GM19025 (cell line): ENCODE measurements around the gene GBP1.
"Not testable (repeated sequence)": the region's sequence is repeated elsewhere in the genome, so short reads cannot be mapped to it uniquely, and the experiment has no call there.

ENCODE experiments used
- ATAC-seq: cut with Tn5 transposase; IDR thresholded peaks from one replicate; pipeline ENCODE4 v1.9.1; 2021; ENCODE audit warnings: mild to moderate bottlenecking, low read depth, moderate library complexity; ENCODE audit not compliant: unreplicated experiment

The GBP1 gene

GRCh38 chr1:89065079-89065868 lies at the start of gene GBP1:
GBP1 (minus strand) TSS chr1:89065208; CDS start chr1:89063234, 1,974 bp downstream.
- peak; percentile 46 for ATAC-seq

GRCh38 chr1:89114662-89115061 lies 49.7 kb upstream of the GBP1 start:
- ATAC-seq, result no peak

GRCh38 chr1:89112871-89113613 lies 48.0 kb upstream of the GBP1 start:
- ATAC-seq, result no peak

- no peak for ATAC-seq
Observed at GRCh38 chr1:89104687-89105086, 39.7 kb upstream of the GBP1 start.

GRCh38 chr1:89104147-89104546 lies 39.1 kb upstream of the GBP1 start:
- ATAC-seq, result no peak

GRCh38 chr1:89102021-89102420 lies 37.0 kb upstream of the GBP1 start:
- ATAC-seq, result no peak

- no peak for ATAC-seq
Observed at GRCh38 chr1:89100412-89100811, 35.4 kb upstream of the GBP1 start.

GRCh38 chr1:89098857-89099256 lies 33.8 kb upstream of the GBP1 start:
- ATAC-seq, result no peak

GRCh38 chr1:89095737-89096136 lies 30.7 kb upstream of the GBP1 start:
- ATAC-seq, result no peak

GRCh38 chr1:89089962-89090361 lies 25.0 kb upstream of the GBP1 start:
- ATAC-seq, result no peak

GRCh38 chr1:89088572-89088971 lies 23.6 kb upstream of the GBP1 start:
- no peak for ATAC-seq

GRCh38 chr1:89087241-89087640 lies 22.2 kb upstream of the GBP1 start:
- no peak for ATAC-seq

GRCh38 chr1:89085781-89086180 lies 20.8 kb upstream of the GBP1 start:
- no peak for ATAC-seq

GRCh38 chr1:89081005-89081404 lies 16.0 kb upstream of the GBP1 start:
- ATAC-seq, result no peak

- ATAC-seq, result not testable (repeated sequence)
Observed at GRCh38 chr1:89080068-89080467, 15.1 kb upstream of the GBP1 start.

- not testable (repeated sequence) for ATAC-seq
Observed at GRCh38 chr1:89072466-89073065, 7.6 kb upstream of the GBP1 start.

GRCh38 chr1:89070509-89070908 lies 5.5 kb upstream of the GBP1 start:
- ATAC-seq, result no peak

GRCh38 chr1:89069951-89070350 lies 4.9 kb upstream of the GBP1 start:
- no peak for ATAC-seq

GRCh38 chr1:89068291-89068690 lies 3.3 kb upstream of the GBP1 start:
- ATAC-seq, result no peak

GRCh38 chr1:89064632-89065031 lies 376 bp downstream of the GBP1 start:
- peak; percentile 58 for ATAC-seq

- no peak for ATAC-seq
Observed at GRCh38 chr1:89063094-89063493, 1.9 kb downstream of the GBP1 start.
